Mesenchymal stem cell (in vitro differentiated cells and primary cell): ENCODE measurements around the gene ATP9B.

Source experiments
- DNase-seq: peaks from one replicate; pipeline ENCODE4 v3.0.0-alpha.2; 2013
- H2AFZ ChIP-seq: one replicate; pipeline ENCODE4 v1.6.1; 2013; ENCODE audit warnings: low read depth, mild to moderate bottlenecking, control low read depth, inconsistent platforms, low read length, moderate library complexity
- H2AK5ac ChIP-seq: 2 replicates; pipeline ENCODE4 v1.6.1; 2013; ENCODE audit warnings: low read length, moderate library complexity, mild to moderate bottlenecking, inconsistent platforms; ENCODE audit not compliant: severe bottlenecking
- H2BK120ac ChIP-seq: one replicate; pipeline ENCODE4 v1.6.1; 2013; ENCODE audit warnings: low read depth, mild to moderate bottlenecking, inconsistent platforms, low read length, moderate library complexity
- H2BK12ac ChIP-seq, 2 experiments: one replicate each; pipeline ENCODE4 v1.6.1; 2013; ENCODE audit warnings: inconsistent platforms in 2 of 2, low read length in 2 of 2, mild to moderate bottlenecking in 2 of 2, moderate library complexity in 2 of 2, control low read depth in 1 of 2
- H2BK15ac ChIP-seq: one replicate; pipeline ENCODE4 v1.6.1; 2013; ENCODE audit warnings: mild to moderate bottlenecking, low read depth, inconsistent platforms; ENCODE audit not compliant: poor library complexity, severe bottlenecking
- H2BK5ac ChIP-seq: 2 replicates; pipeline ENCODE4 v1.6.1; 2013; ENCODE audit warnings: low read depth, mild to moderate bottlenecking, low read length, control low read depth, inconsistent platforms; ENCODE audit not compliant: poor library complexity, severe bottlenecking
- H3K14ac ChIP-seq, 2 experiments: one replicate each; pipeline ENCODE4 v1.6.1; 2013; ENCODE audit warnings: inconsistent platforms in 2 of 2, low read length in 2 of 2, control low read depth in 1 of 2, mild to moderate bottlenecking in 1 of 2, moderate library complexity in 1 of 2
- H3K18ac ChIP-seq, 2 experiments: one replicate each; pipeline ENCODE4 v1.6.1; 2013; ENCODE audit warnings: inconsistent platforms in 2 of 2, low read length in 2 of 2, control low read depth in 1 of 2, low read depth in 1 of 2, mild to moderate bottlenecking in 1 of 2
- H3K23ac ChIP-seq, 2 experiments: one replicate each; pipeline ENCODE4 v1.6.1; 2013; ENCODE audit warnings: inconsistent platforms in 2 of 2, low read length in 2 of 2, mild to moderate bottlenecking in 2 of 2, moderate library complexity in 2 of 2, control low read depth in 1 of 2
- H3K27ac ChIP-seq: 2 replicates; pipeline ENCODE4 v1.5.1; 2013; ENCODE audit warnings: mild to moderate bottlenecking, moderate library complexity, low read length, control low read depth, inconsistent platforms; ENCODE audit not compliant: poor library complexity, severe bottlenecking
- H3K27me3 ChIP-seq, 2 experiments: 2 replicates each; pipeline versions ENCODE4 v1.6.1 to v1.7.0; 2013; ENCODE audit warnings: low read length in 2 of 2, mild to moderate bottlenecking in 2 of 2, moderate library complexity in 2 of 2, control low read depth in 1 of 2, inconsistent platforms in 1 of 2; ENCODE audit not compliant: control insufficient read depth in 1 of 2, insufficient read depth in 1 of 2
- H3K36me3 ChIP-seq, 2 experiments: 2 replicates each; pipeline versions ENCODE4 v1.6.1 to v1.7.0; 2013; ENCODE audit warnings: low read length in 2 of 2, control low read depth in 1 of 2, inconsistent platforms in 1 of 2, low read depth in 1 of 2, mild to moderate bottlenecking in 1 of 2; ENCODE audit not compliant: insufficient read depth in 2 of 2, control insufficient read depth in 1 of 2
- H3K4ac ChIP-seq, 2 experiments: one replicate each; pipeline ENCODE4 v1.6.1; 2013; ENCODE audit warnings: inconsistent platforms in 2 of 2, low read length in 2 of 2, mild to moderate bottlenecking in 2 of 2, moderate library complexity in 2 of 2, control low read depth in 1 of 2, low read depth in 1 of 2
- H3K4me1 ChIP-seq: 2 replicates; pipeline ENCODE4 v1.6.1; 2013; ENCODE audit warnings: low read depth, low read length, control low read depth; ENCODE audit not compliant: control insufficient read depth, insufficient read depth
- H3K4me2 ChIP-seq: 2 replicates; pipeline ENCODE4 v1.6.1; 2013; ENCODE audit warnings: low read length, mild to moderate bottlenecking, inconsistent platforms; ENCODE audit not compliant: poor library complexity, severe bottlenecking
- H3K4me3 ChIP-seq, 2 experiments: 2 replicates each; pipeline versions ENCODE4 v1.5.1 to v1.7.0; 2013; ENCODE audit warnings: low read length in 2 of 2, mild to moderate bottlenecking in 2 of 2, control low read depth in 1 of 2, low read depth in 1 of 2; ENCODE audit not compliant: insufficient read depth in 1 of 2
- H3K79me1 ChIP-seq: replicated peaks from 2 replicates; pipeline ENCODE4 v1.6.1; 2013; ENCODE audit warnings: mild to moderate bottlenecking, control low read depth, low read length, inconsistent platforms; ENCODE audit not compliant: poor library complexity, severe bottlenecking
- H3K9ac ChIP-seq: 2 replicates; pipeline ENCODE4 v1.7.0; 2013; ENCODE audit warnings: mild to moderate bottlenecking, low read length, moderate library complexity
- H3K9me3 ChIP-seq: 2 replicates; pipeline ENCODE4 v1.7.0; 2013; ENCODE audit warnings: mild to moderate bottlenecking, low read length; ENCODE audit not compliant: control insufficient read depth
- H4K8ac ChIP-seq: one replicate; pipeline ENCODE4 v1.6.1; 2013; ENCODE audit warnings: inconsistent platforms, mild to moderate bottlenecking, low read length, moderate library complexity
- H4K91ac ChIP-seq: one replicate; pipeline ENCODE4 v1.6.1; 2013; ENCODE audit warnings: mild to moderate bottlenecking, low read length, inconsistent platforms
- WGBS: methylation state at CpG from one replicate; pipeline ENCODE4 v1.1.7; 2013; ENCODE audit warnings: mixed read lengths; 5-methylcytosine and 5-hydroxymethylcytosine counted together

The ATP9B gene

DNA sequence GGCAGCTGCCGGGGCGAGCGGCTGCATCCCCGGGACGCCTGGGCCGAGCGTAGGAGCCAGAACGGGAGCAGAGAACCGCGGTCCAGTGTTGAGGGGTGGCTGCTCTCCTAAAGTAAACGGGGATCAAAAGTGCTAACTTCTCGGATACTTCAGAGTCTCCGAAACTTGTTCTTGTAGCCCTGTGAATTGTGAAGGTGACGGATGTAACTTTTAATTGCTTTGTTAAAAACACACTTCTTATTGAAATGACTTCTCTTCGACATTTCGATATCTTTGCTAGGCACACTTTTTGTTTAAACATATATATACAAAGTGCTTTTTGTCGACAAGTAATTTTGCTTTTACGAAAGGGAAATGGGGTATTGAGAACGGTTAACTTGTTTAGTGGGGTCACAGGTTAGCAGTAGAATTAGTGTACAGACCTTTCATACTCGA, 540 bp downstream of the ATP9B start:
- H2AK5ac ChIP-seq, result no peak overlapping the region
- H3K4ac ChIP-seq, result peak overlapping the region; percentile 69 to 88
- H3K9ac ChIP-seq, result peak overlapping the region; percentile 97
- H3K4me1 ChIP-seq, result peaks cover 6% of the 10 kb centered on the region
- H2AFZ ChIP-seq, result peak overlapping the region; percentile 66
- peak overlapping the region; percentile 86 for H4K91ac ChIP-seq
- peaks cover 0 to 11% of the 10 kb centered on the region in 2 experiments for H3K36me3 ChIP-seq
- peak overlapping the region; percentile 76 for H3K4me2 ChIP-seq
- H2BK5ac ChIP-seq, result peak overlapping the region; percentile 46
- WGBS, result 0% methylated on average over 12 of the region's 20 CpGs
- H3K27me3 ChIP-seq, result no peaks in the 10 kb centered on the region
- H2BK15ac ChIP-seq, result peak overlapping the region; percentile 86
- peaks cover 12% of the 10 kb centered on the region for H3K79me1 ChIP-seq
- peak overlapping the region; percentile 81 for H2BK120ac ChIP-seq
- no peak overlapping the region for H2BK12ac ChIP-seq
- peak overlapping the region; percentile 81 to 98 for H3K4me3 ChIP-seq
- no peaks in the 10 kb centered on the region for H3K9me3 ChIP-seq
- peak overlapping the region in 1 of 2 experiments; percentile 94 for H3K14ac ChIP-seq
- H3K18ac ChIP-seq, result peak overlapping the region; percentile 82 to 89
- H4K8ac ChIP-seq, result peak overlapping the region; percentile 90
- DNase-seq, result no peak
- peak overlapping the region in 1 of 2 experiments; percentile 94 for H3K23ac ChIP-seq
- H3K27ac ChIP-seq, result no peak overlapping the region

DNA sequence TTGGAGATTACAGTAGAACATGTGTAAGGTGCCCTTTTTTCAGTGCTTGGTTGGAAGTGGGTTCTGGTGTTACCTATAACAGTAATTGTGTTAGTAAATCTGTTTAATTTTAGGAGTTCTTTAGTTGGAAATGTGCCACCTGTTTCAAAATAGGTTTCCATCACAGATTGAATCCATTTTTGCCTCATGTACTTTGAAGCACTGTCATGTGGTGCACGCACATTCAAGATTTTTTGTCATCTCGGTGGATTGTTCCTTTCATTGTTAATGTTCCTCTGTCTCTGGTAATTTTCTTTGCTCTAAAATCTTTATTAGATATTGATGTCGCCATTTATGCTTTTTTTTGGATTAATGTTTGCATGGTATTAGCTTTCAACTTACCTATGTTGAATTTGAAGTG, 1.3 kb downstream of the ATP9B start:
- 93% methylated on average over 2 of the region's 3 CpGs for WGBS
- Histone ChIP-seq H3K9me3 (no peaks in the 10 kb centered on the region), H3K4me3 (peak overlapping the region in 1 of 2 experiments; percentile 81)

DNA sequence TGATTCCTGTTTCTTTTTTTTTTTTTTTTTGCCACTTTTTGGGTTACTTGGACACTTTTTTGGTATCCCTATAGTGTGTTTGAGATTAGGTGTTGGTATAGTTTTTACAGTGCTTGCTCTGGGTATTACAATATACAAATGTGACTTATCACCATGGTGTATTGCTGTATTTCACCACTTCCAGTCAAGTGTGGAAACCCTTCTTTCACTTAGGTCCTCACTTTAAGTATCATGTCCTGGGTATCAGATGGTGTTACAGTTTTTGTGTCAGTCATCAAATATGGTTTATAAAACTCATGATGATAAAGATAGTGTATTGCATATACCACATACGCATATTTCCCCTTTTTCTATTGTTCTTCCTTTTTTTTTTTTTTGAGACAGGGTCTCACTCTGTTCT, 1.8 kb downstream of the ATP9B start:
- peaks cover 6% of the 10 kb centered on the region for H3K4me1 ChIP-seq
- H3K79me1 ChIP-seq, result peaks cover 16% of the 10 kb centered on the region
- H3K4ac ChIP-seq, result no peak overlapping the region
- no peak overlapping the region for H3K18ac ChIP-seq
- H3K9ac ChIP-seq, result peak overlapping the region; percentile 97
- no peak overlapping the region for H2AFZ ChIP-seq
- no peak for DNase-seq
- no CpG with 5 or more reads among the region's 1 CpG for WGBS
- H2BK15ac ChIP-seq, result no peak overlapping the region
- H2BK120ac ChIP-seq, result no peak overlapping the region
- H3K4me2 ChIP-seq, result no peak overlapping the region
- H3K27me3 ChIP-seq, result no peaks in the 10 kb centered on the region
- no peak overlapping the region for H2AK5ac ChIP-seq
- H3K36me3 ChIP-seq, result peaks cover 0 to 11% of the 10 kb centered on the region in 2 experiments
- no peaks in the 10 kb centered on the region for H3K9me3 ChIP-seq
- no peak overlapping the region for H3K27ac ChIP-seq
- no peak overlapping the region for H4K91ac ChIP-seq
- H3K14ac ChIP-seq, result no peak overlapping the region
- H2BK12ac ChIP-seq, result no peak overlapping the region
- H3K23ac ChIP-seq, result no peak overlapping the region
- H4K8ac ChIP-seq, result no peak overlapping the region
- H3K4me3 ChIP-seq, result peak overlapping the region in 1 of 2 experiments; percentile 81
- H2BK5ac ChIP-seq, result no peak overlapping the region

More for the DNA sequence above, 1.3 kb downstream of the ATP9B start:
- H3K14ac ChIP-seq, result no peak overlapping the region
- no peak overlapping the region for H2AK5ac ChIP-seq
- no peak overlapping the region for H2BK120ac ChIP-seq
- no peak overlapping the region for H2BK15ac ChIP-seq
- peaks cover 0 to 11% of the 10 kb centered on the region in 2 experiments for H3K36me3 ChIP-seq
- H3K18ac ChIP-seq, result no peak overlapping the region
- peak overlapping the region; percentile 55 for H3K4me2 ChIP-seq
- no peak overlapping the region for H4K91ac ChIP-seq
- no peak overlapping the region for H3K4ac ChIP-seq
- H2BK12ac ChIP-seq, result no peak overlapping the region
- DNase-seq, result no peak
- peaks cover 16% of the 10 kb centered on the region for H3K79me1 ChIP-seq
- H3K23ac ChIP-seq, result no peak overlapping the region
- peaks cover 6% of the 10 kb centered on the region for H3K4me1 ChIP-seq
- no peak overlapping the region for H2BK5ac ChIP-seq
- no peak overlapping the region for H4K8ac ChIP-seq
- no peak overlapping the region for H3K27ac ChIP-seq
- H3K9ac ChIP-seq, result peak overlapping the region; percentile 97
- no peak overlapping the region for H2AFZ ChIP-seq
- no peaks in the 10 kb centered on the region for H3K27me3 ChIP-seq

DNA sequence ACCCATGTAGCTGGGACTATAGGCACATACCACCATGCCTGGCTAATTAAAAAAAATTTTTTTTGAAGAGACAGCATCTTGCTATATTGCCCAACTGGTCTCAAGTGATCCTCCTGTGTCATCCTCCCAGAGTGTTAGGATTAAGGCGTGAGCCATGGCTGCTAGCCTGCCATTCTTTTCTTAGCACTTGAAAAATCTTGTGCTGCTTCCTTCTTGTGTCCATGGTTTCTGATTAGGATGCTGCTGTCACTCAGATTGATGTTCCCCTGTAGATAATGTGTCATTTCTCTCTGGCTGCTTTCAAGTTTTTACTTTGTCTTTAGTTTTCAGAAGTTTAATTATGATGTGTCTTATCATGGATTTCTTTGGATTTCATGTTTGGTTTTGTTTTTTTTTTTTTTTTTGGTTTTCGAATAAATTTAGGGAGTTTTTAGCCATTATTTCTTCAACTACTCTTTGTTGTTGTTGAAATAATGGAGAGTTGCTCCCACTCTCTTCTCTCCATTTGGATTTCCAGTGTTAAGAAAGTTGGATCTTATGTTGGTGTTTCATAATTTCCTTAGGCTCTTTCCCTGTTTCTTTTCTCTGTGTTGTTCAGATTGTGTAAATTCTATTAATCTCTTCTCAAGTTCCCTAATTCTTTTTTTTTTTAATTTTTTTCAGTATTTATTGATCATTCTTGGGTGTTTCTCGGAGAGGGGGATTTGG, 2.5 kb downstream of the ATP9B start:
- H4K8ac ChIP-seq, result no peak overlapping the region
- H2BK15ac ChIP-seq, result no peak overlapping the region
- H3K18ac ChIP-seq, result no peak overlapping the region
- 94% methylated on average over 1 of the region's 3 CpGs for WGBS
- no peak overlapping the region for H3K14ac ChIP-seq
- H3K4me1 ChIP-seq, result peaks cover 6% of the 10 kb centered on the region
- no peak for DNase-seq
- H2AFZ ChIP-seq, result no peak overlapping the region
- H2BK12ac ChIP-seq, result no peak overlapping the region
- no peaks in the 10 kb centered on the region for H3K27me3 ChIP-seq
- H3K4me2 ChIP-seq, result no peak overlapping the region
- no peak overlapping the region for H3K4ac ChIP-seq
- no peak overlapping the region for H3K9ac ChIP-seq
- H2AK5ac ChIP-seq, result no peak overlapping the region
- H3K27ac ChIP-seq, result no peak overlapping the region
- H3K79me1 ChIP-seq, result peaks cover 16% of the 10 kb centered on the region
- H3K9me3 ChIP-seq, result no peaks in the 10 kb centered on the region
- H4K91ac ChIP-seq, result no peak overlapping the region
- H3K36me3 ChIP-seq, result peaks cover 0 to 11% of the 10 kb centered on the region in 2 experiments
- H3K4me3 ChIP-seq, result no peak overlapping the region
- no peak overlapping the region for H3K23ac ChIP-seq
- H2BK120ac ChIP-seq, result no peak overlapping the region
- H2BK5ac ChIP-seq, result no peak overlapping the region
